Heart left ventricle (tissue), 13 donors: Measurements from ENCODE around the gene TAF13.

Source experiments
- CTCF ChIP-seq, 12 donors: fragments of 200-600 bp; sonication (generic) in 4 of 12; IDR thresholded peaks; one replicate each; pipeline versions ENCODE4 v1.5.0 to v1.8.0; 2018 to 2022; ENCODE audit warnings: antibody characterized with exemption in 12 of 12, mild to moderate bottlenecking in 5 of 12
- POLR2A ChIP-seq, 2 donors: fragments of 450-650 bp; IDR thresholded peaks; one replicate each; pipeline ENCODE4 v1.6.1; 2017; ENCODE audit warnings: antibody characterized with exemption in 2 of 2, mild to moderate bottlenecking in 2 of 2, moderate library complexity in 2 of 2
- donor health status: ischemic (EF 13 %, LVEDD 7.1; RV severe dilation, severe dysfunction).
- donor health status: DM: no; HTN: yes; CAD: no.
- donor health status: DM: no; HTN: no; CAD: no.
- donor health status: ischemic (EF 25% LVEDD 6.9; RV normal size, moderate dysfunction).
- donor health status: ischemic (EF 25% LVEDD 5.7; RV mildly dilated, moderate dysfunction).
- donor health status: ischemic (EF 35%, LVEDD 5.7; RV mildly dilated, moderate dysfunction).
- donor health status: nonischemic (EF 11% LVEDD 7.7; RV severe dilation, severe dysfunction).
- donor health status: DM: yes; HTN: yes; CAD: no.
- donor health status: PGD.
- donor health status: ischemic (EF 29% LVEDD 5.4; RV normal size, mild dysfunction).
- donor health status: nonischemic (EF 23%, LVEDD 6.1; RV moderate dilation, normal function).

GRCh38 chr1:109083923-109084322 lies 8.1 kb upstream of the TAF13 start:
- no peak for TF ChIP-seq POLR2A (IDR thresholded peaks at IDR 0.05)
- no peak for TF ChIP-seq CTCF (IDR thresholded peaks at IDR 0.05)
